B cell (primary cell): ENCODE data around the gene VOPP1. TPM values are rescaled to one million over a fixed set of nuclear protein-coding genes. Genes with fewer than 3 reads are reported as not detected.

Source experiments
- ATAC-seq: fragments of 200-7000 bp; cut with Tn5 transposase; one replicate; pipeline ENCODE4 v1.10.0; 2021; ENCODE audit warnings: low read depth, mild to moderate bottlenecking, moderate number of reproducible peaks, moderate library complexity
- CTCF ChIA-PET: fragments of 350-600 bp; sonication (Branson Sonifier 250); formaldehyde crosslinking; loops from one replicate; lab custom pipeline; 2021; ENCODE audit warnings: antibody characterized with exemption, inconsistent platforms; lab: Charles Lee
- POLR2A ChIA-PET: fragments of 350-600 bp; sonication (Branson Sonifier 250); formaldehyde crosslinking; loops from one replicate; lab custom pipeline; 2021; ENCODE audit warnings: antibody characterized with exemption; lab: Charles Lee
- DNase-seq: peaks from one replicate; pipeline ENCODE4 v3.0.0; 2013
- H2AFZ ChIP-seq: 2 replicates; pipeline ENCODE4 v1.6.1; 2012; ENCODE audit warnings: mild to moderate bottlenecking, low read depth, low read length; ENCODE audit not compliant: insufficient read depth, poor library complexity, severe bottlenecking
- H3K27ac ChIP-seq, 2 donors: 1 replicate in 1 of 2; 2 replicates in 1 of 2; pipeline ENCODE4 v1.5.1; 2012 to 2013; ENCODE audit warnings: low read length in 2 of 2, mild to moderate bottlenecking in 2 of 2, moderate library complexity in 1 of 2
- H3K27me3 ChIP-seq, 4 experiments: fragments of 200-600 bp in 1 of 4; sonication (generic) in 1 of 4; replicated peaks in 1 of 4; 1 replicate in 2 of 4; 2 replicates in 2 of 4; pipeline versions ENCODE4 v1.6.1 to v1.7.0; 2013 to 2016; ENCODE audit warnings: low read length in 3 of 4, mild to moderate bottlenecking in 2 of 4, mixed read lengths in 1 of 4, moderate library complexity in 1 of 4; ENCODE audit not compliant: insufficient read depth in 4 of 4, control insufficient read depth in 3 of 4; ENCODE audit errors: control extremely low read depth in 1 of 4
- H3K36me3 ChIP-seq, 2 experiments: replicated peaks in 1 of 2; 1 replicate in 1 of 2; 2 replicates in 1 of 2; pipeline versions ENCODE4 v1.6.1 to v1.7.1; 2013; ENCODE audit warnings: low read length in 1 of 2; ENCODE audit not compliant: insufficient read depth in 2 of 2, control insufficient read depth in 1 of 2; ENCODE audit errors: control extremely low read depth in 1 of 2, extremely low read depth in 1 of 2
- H3K4me1 ChIP-seq, 2 donors: fragments of 200-600 bp in 1 of 2; sonication (generic) in 1 of 2; 1 replicate in 1 of 2; 2 replicates in 1 of 2; pipeline versions ENCODE4 v1.5.1 to v1.6.1; 2013 to 2017; ENCODE audit warnings: low read length in 2 of 2; ENCODE audit not compliant: control insufficient read depth in 2 of 2, insufficient read depth in 2 of 2
- H3K4me2 ChIP-seq: replicated peaks from 2 replicates; pipeline ENCODE3; 2012; ENCODE audit warnings: mild to moderate bottlenecking, low read depth, low read length; ENCODE audit not compliant: poor library complexity, severe bottlenecking
- H3K4me3 ChIP-seq, 5 experiments: fragments of 200-600 bp in 1 of 5; sonication (generic) in 1 of 5; 1 replicate in 3 of 5; 2 replicates in 2 of 5; pipeline versions ENCODE4 v1.5.1 to v1.7.0; 2011 to 2016; ENCODE audit warnings: low read length in 4 of 5, mild to moderate bottlenecking in 4 of 5, low read depth in 2 of 5, control low read depth in 1 of 5, moderate library complexity in 1 of 5; ENCODE audit not compliant: insufficient read depth in 1 of 5; ENCODE audit errors: control extremely low read depth in 1 of 5, extremely low read depth in 1 of 5
- H3K79me2 ChIP-seq: fragments of 200-600 bp; sonication (generic); one replicate; pipeline ENCODE4 v1.6.0; 2016; ENCODE audit warnings: low read length; ENCODE audit not compliant: control insufficient read depth, insufficient read depth
- H3K9ac ChIP-seq: fragments of 200-600 bp; sonication (generic); 2 replicates; pipeline ENCODE4 v1.6.1; 2017; ENCODE audit warnings: mild to moderate bottlenecking, low read length, moderate library complexity
- H3K9me3 ChIP-seq, 3 donors: one replicate each; pipeline versions ENCODE4 v1.6.1 to v1.7.1; 2013; ENCODE audit warnings: low read length in 2 of 3; ENCODE audit not compliant: control insufficient read depth in 2 of 3, insufficient read depth in 1 of 3; ENCODE audit errors: control extremely low read depth in 1 of 3
- H4K20me1 ChIP-seq: 2 replicates; pipeline ENCODE4 v1.6.0; 2012; ENCODE audit warnings: mild to moderate bottlenecking, low read length; ENCODE audit not compliant: insufficient read depth, control insufficient read depth, poor library complexity, severe bottlenecking
- H3K27ac Mint-ChIP-seq: one replicate; pipeline ENCODE4 v1.8.0; 2021; ENCODE audit warnings: mixed read lengths
- H3K27me3 Mint-ChIP-seq: one replicate; pipeline ENCODE4 v1.8.0; 2021; ENCODE audit warnings: mixed read lengths
- H3K4me1 Mint-ChIP-seq: one replicate; pipeline ENCODE4 v1.8.0; 2021; ENCODE audit warnings: mixed read lengths
- H3K4me3 Mint-ChIP-seq: one replicate; pipeline ENCODE4 v1.8.0; 2021; ENCODE audit warnings: mixed read lengths
- H3K9me3 Mint-ChIP-seq: one replicate; pipeline ENCODE4 v1.8.0; 2022; ENCODE audit warnings: mixed read lengths; ENCODE audit not compliant: insufficient read depth
- CTCF ChIP-seq: fragments of 200-600 bp; IDR thresholded peaks from one replicate; pipeline ENCODE4 v1.8.0; 2022; ENCODE audit warnings: antibody characterized with exemption, mild to moderate bottlenecking
- EZH2 ChIP-seq: IDR thresholded peaks from 2 replicates; pipeline ENCODE4 v1.6.1; 2012; ENCODE audit warnings: borderline replicate concordance, low read depth, mild to moderate bottlenecking, moderate library complexity, low read length; ENCODE audit not compliant: insufficient read depth, poor library complexity, severe bottlenecking
- WGBS: methylation state at CpG from one replicate; pipeline ENCODE4 v1.1.5; 2013; ENCODE audit warnings: missing lambda C conversion rate; ENCODE audit not compliant: insufficient coverage; 5-methylcytosine and 5-hydroxymethylcytosine counted together
- intact Hi-C: fragments of 100-400 bp; cut with micrococcal nuclease; formaldehyde crosslinking; loops from one replicate; pipeline ENCODE4 v1.10.0; 2022
- polyA plus RNA-seq: library from polyadenylated mRNA; depleted of rRNA; stranded (reverse); fragments of >200 nt; gene quantifications from 2 replicates; pipeline ENCODE4 v1.2.3, GENCODE V29; 2012
- total RNA-seq, 2 donors: library from RNA; stranded (reverse); fragments of 120-200 nt in 1 of 2; gene quantifications; 1 replicate in 1 of 2; 2 replicates in 1 of 2; pipeline versions ENCODE4 v1.2.3 to v1.2.4, GENCODE V29; 2013 to 2022

The VOPP1 gene
- total and polyA plus RNA-seq, 2 donors (not counting 1 experiment from before 2014, with no cell fraction given): 53.2 to 256 TPM

GRCh38 chr7:55557666-55558188, 14.6 kb downstream of the VOPP1 start:
- Histone ChIP-seq H2AFZ (peak overlapping the region; percentile 47), H3K27ac (peak overlapping the region; percentile 52 to 80), H3K4me3 (peak overlapping the region in 2 of 5 experiments; percentile 20 to 43), H3K4me1 (peaks cover 87 to 100% of the 10 kb centered on the region in 2 donors), H3K9ac (peak overlapping the region; percentile 38), H4K20me1 (peaks cover 88% of the 10 kb centered on the region), H3K27me3 (no peaks in the 10 kb centered on the region), H3K9me3 (no peaks in the 10 kb centered on the region), H3K79me2 (peaks cover 100% of the 10 kb centered on the region), H3K4me2 (peak overlapping the region; percentile 67), H3K36me3 (peaks cover 0 to 24% of the 10 kb centered on the region in 2 experiments)
- TF ChIP-seq EZH2 (no peak), CTCF (no peak)
- Mint-ChIP-seq H3K9me3 (no peaks in the 10 kb centered on the region), H3K4me1 (peaks cover 92% of the 10 kb centered on the region), H3K27ac (peak overlapping the region; percentile 86), H3K4me3 (peak overlapping the region; percentile 80), H3K27me3 (no peaks in the 10 kb centered on the region)
- DNase-seq (peak; percentile 59), ATAC-seq (peak; percentile 79)
- WGBS: 0% methylated on average over 2 of the region's 7 CpGs
- intact Hi-C loops: loop anchor here (1.0 to 2.0 kb wide), 2 partner anchors 12 to 23 kb away; no protein-coding TSS in a partner anchor
- ChIA-PET CTCF (interaction anchor here (0.7 to 1.0 kb wide), 2 partner anchors 12 to 23 kb away, joined by 3 read pairs; no protein-coding TSS in a partner anchor), POLR2A (interaction anchor here (1.7 kb wide), 1 partner anchor 24 kb away, joined by 4 read pairs; no protein-coding TSS in a partner anchor)

- Histone ChIP-seq H3K4me2 (peak overlapping the region; percentile 67), H3K9me3 (no peaks in the 10 kb centered on the region), H3K9ac (peak overlapping the region; percentile 38), H3K27me3 (no peaks in the 10 kb centered on the region), H4K20me1 (peaks cover 82% of the 10 kb centered on the region), H3K36me3 (peaks cover 0 to 24% of the 10 kb centered on the region in 2 experiments), H3K4me1 (peaks cover 87 to 100% of the 10 kb centered on the region in 2 donors), H3K27ac (peak overlapping the region; percentile 52 to 80), H3K4me3 (no peak overlapping the region), H2AFZ (no peak overlapping the region), H3K79me2 (peaks cover 100% of the 10 kb centered on the region)
- DNase-seq (no peak), ATAC-seq (no peak)
- intact Hi-C loops: loop anchor here (2.0 kb wide), 1 partner anchor 22 kb away; no protein-coding TSS in a partner anchor
- CTCF ChIA-PET: interaction anchor here (1.8 to 2.5 kb wide), 3 partner anchors 21 to 42 kb away, joined by 5 to 8 read pairs (median 5); no protein-coding TSS in a partner anchor
- no peaks in the 10 kb centered on the region for H3K27me3 Mint-ChIP-seq
- POLR2A ChIA-PET: interaction anchor here (1.4 kb wide), 1 partner anchor 22 kb away, joined by 4 read pairs; no protein-coding TSS in a partner anchor
- no peak for TF ChIP-seq CTCF
- H3K9me3 Mint-ChIP-seq: no peaks in the 10 kb centered on the region
- H3K4me1 Mint-ChIP-seq: peaks cover 92% of the 10 kb centered on the region
- peak overlapping the region; percentile 86 for H3K27ac Mint-ChIP-seq
- H3K4me3 Mint-ChIP-seq: peak overlapping the region; percentile 80
- WGBS: 60% methylated on average over 1 of the region's 3 CpGs
These were observed 15.8 kb downstream of the VOPP1 start for GRCh38 chr7:55556492-55556891.
